A673 (cell line): ENCODE data around the gene APC. TPM values are rescaled to one million over a fixed set of nuclear protein-coding genes. Genes with fewer than 3 reads are reported as not detected.

Source experiments
- BruUV-seq: library from RNA; stranded (reverse); fragments of 400-500 nt; replicated peaks from 2 replicates; lab custom pipeline; 2021; lab: Mats Ljungman, UMichigan
- CTCF ChIA-PET: fragments of 300-600 bp; sonication (Branson Sonifier 250); formaldehyde crosslinking; loops from one replicate; lab custom pipeline; 2022; ENCODE audit warnings: antibody characterized with exemption; lab: Charles Lee
- POLR2A ChIA-PET: fragments of 300-600 bp; sonication (Branson Sonifier 250); formaldehyde crosslinking; loops from one replicate; lab custom pipeline; 2022; ENCODE audit warnings: antibody characterized with exemption; ENCODE audit not compliant: low non-redundant PET; lab: Charles Lee
- DNase-seq: peaks from one replicate; pipeline ENCODE4 v3.0.0-alpha.2; 2015; ENCODE audit warnings: low spot score
- H3K27ac ChIP-seq: fragments of 200-600 bp; sonication (generic); 2 replicates; pipeline ENCODE4 v1.5.1; 2016; ENCODE audit warnings: mixed run types, low read depth, mild to moderate bottlenecking, mixed read lengths, antibody characterized with exemption, low read length; ENCODE audit not compliant: poor library complexity, severe bottlenecking
- H3K27me3 ChIP-seq: fragments of 200-600 bp; sonication (generic); replicated peaks from 2 replicates; pipeline ENCODE4 v1.6.1; 2017; ENCODE audit warnings: mixed run types, low read depth, mild to moderate bottlenecking, mixed read lengths, antibody characterized with exemption, low read length; ENCODE audit not compliant: insufficient read depth, poor library complexity
- H3K36me3 ChIP-seq: fragments of 200-600 bp; sonication (generic); 2 replicates; pipeline ENCODE4 v1.6.1; 2016; ENCODE audit warnings: mixed run types, mild to moderate bottlenecking, mixed read lengths, antibody characterized with exemption, low read length; ENCODE audit not compliant: insufficient read depth, poor library complexity, severe bottlenecking
- H3K4me1 ChIP-seq: fragments of 200-600 bp; sonication (generic); 2 replicates; pipeline ENCODE4 v1.6.1; 2017; ENCODE audit warnings: mixed run types, mild to moderate bottlenecking, mixed read lengths, antibody characterized with exemption, low read length; ENCODE audit not compliant: insufficient read depth, poor library complexity, severe bottlenecking
- H3K4me3 ChIP-seq: fragments of 200-600 bp; sonication (generic); 2 replicates; pipeline ENCODE4 v1.5.1; 2016; ENCODE audit warnings: low read depth, mixed run types, mild to moderate bottlenecking, mixed read lengths, low read length; ENCODE audit not compliant: poor library complexity, severe bottlenecking
- H3K9me3 ChIP-seq: fragments of 200-600 bp; sonication (generic); 2 replicates; pipeline ENCODE4 v1.6.1; 2016; ENCODE audit warnings: mixed run types, low read depth, mild to moderate bottlenecking, mixed read lengths, antibody characterized with exemption, low read length; ENCODE audit not compliant: poor library complexity, severe bottlenecking
- CTCF ChIP-seq: fragments of 300-800, 200-600 bp; sonication (generic); conservative IDR thresholded peaks from 2 replicates; pipeline ENCODE4 v1.5.1; 2017; ENCODE audit warnings: low read depth, mild to moderate bottlenecking, antibody characterized with exemption, low read length, moderate library complexity, mixed read lengths
- EZH2 ChIP-seq: fragments of 200-600 bp; sonication (generic); IDR thresholded peaks from 2 replicates; pipeline ENCODE4 v1.6.1; 2017; ENCODE audit warnings: borderline replicate concordance, low read depth, mild to moderate bottlenecking, mixed read lengths, antibody characterized with exemption, low read length; ENCODE audit not compliant: poor library complexity, severe bottlenecking
- intact Hi-C: fragments of 100-400 bp; cut with micrococcal nuclease; formaldehyde crosslinking; loops from one replicate; pipeline ENCODE4 v1.10.0; 2022; ENCODE audit not compliant: unreplicated experiment
- total RNA-seq: library from RNA; stranded (reverse); gene quantifications from 2 replicates; pipeline ENCODE4 v1.2.3, GENCODE V29; 2021

APC gene
- total RNA-seq, 1 experiment from 2014 or later = 39.3 TPM

- H3K4me3 ChIP-seq = peak overlapping the region; percentile 17
- BruUV-seq = no TSS peak
- H3K36me3 ChIP-seq = no peaks in the 10 kb centered on the region
- H3K9me3 ChIP-seq = no peaks in the 10 kb centered on the region
- TF ChIP-seq EZH2 (no peak), CTCF (peak; percentile 82)
- POLR2A ChIA-PET = no interaction called here
- peak; percentile 77 for DNase-seq
- peak overlapping the region; percentile 25 for H3K27ac ChIP-seq
- no peaks in the 10 kb centered on the region for H3K27me3 ChIP-seq
- intact Hi-C loops = loop anchor here (1.0 to 10.0 kb wide), 4 partner anchors 66 to 580 kb away; no protein-coding TSS in a partner anchor
- CTCF ChIA-PET = interaction anchor here (0.6 to 1.4 kb wide), 5 partner anchors 9 to 212 kb away, joined by 3 to 7 read pairs (median 4); no protein-coding TSS in a partner anchor
- peaks cover 6% of the 10 kb centered on the region for H3K4me1 ChIP-seq
These were observed 20.0 kb downstream of the APC start for GRCh38 chr5:112757468-112758208.

- BruUV-seq = no TSS peak
- no peak for TF ChIP-seq CTCF
- no peak for TF ChIP-seq EZH2
- Histone ChIP-seq H3K9me3 (no peaks in the 10 kb centered on the region), H3K27me3 (no peaks in the 10 kb centered on the region), H3K27ac (no peak overlapping the region), H3K36me3 (no peaks in the 10 kb centered on the region), H3K4me3 (no peak overlapping the region), H3K4me1 (peaks cover 6% of the 10 kb centered on the region)
- intact Hi-C loops = loop anchor here (5.0 to 10.0 kb wide), 2 partner anchors 554 to 581 kb away; no protein-coding TSS in a partner anchor
- DNase-seq = no peak
- ChIA-PET POLR2A (no interaction called here), CTCF (interaction anchor here (0.7 kb wide), 1 partner anchor 192 kb away, joined by 3 read pairs; no protein-coding TSS in a partner anchor)
These were observed 21.0 kb downstream of the APC start for GRCh38 chr5:112758676-112759075.

GRCh38 chr5:112762113-112762810 lies 24.6 kb downstream of the APC start:
- no peaks in the 10 kb centered on the region for H3K9me3 ChIP-seq
- no peak for DNase-seq
- BruUV-seq = no TSS peak
- intact Hi-C loops = no loop called here
- no peaks in the 10 kb centered on the region for H3K36me3 ChIP-seq
- H3K27ac ChIP-seq = no peak overlapping the region
- no peak for TF ChIP-seq EZH2
- TF ChIP-seq CTCF = no peak
- H3K4me3 ChIP-seq = no peak overlapping the region
- H3K4me1 ChIP-seq = peaks cover 2% of the 10 kb centered on the region
- CTCF ChIA-PET = no interaction called here
- H3K27me3 ChIP-seq = no peaks in the 10 kb centered on the region
- POLR2A ChIA-PET = no interaction called here
